Parathyroid adenoma (tissue), 2 donors: ENCODE data around the gene MBNL2.

ENCODE experiments used
- H2AFZ ChIP-seq: fragments of 300-600 bp; sonication (generic); one replicate; pipeline ENCODE4 v1.7.0; 2017; ENCODE audit warnings: antibody characterized with exemption, mild to moderate bottlenecking
- H3K27ac ChIP-seq: fragments of 300-600 bp; sonication (generic); one replicate; pipeline ENCODE4 v1.7.0; 2017
- H3K27me3 ChIP-seq: fragments of 300-600 bp; sonication (generic); one replicate; pipeline ENCODE4 v1.7.0; 2017; ENCODE audit warnings: low read length; ENCODE audit not compliant: control insufficient read depth, insufficient read depth
- H3K36me3 ChIP-seq: fragments of 300-600 bp; sonication (generic); one replicate; pipeline ENCODE4 v1.7.0; 2017; ENCODE audit warnings: low read length; ENCODE audit not compliant: control insufficient read depth, insufficient read depth
- H3K4me1 ChIP-seq: fragments of 300-600 bp; sonication (generic); one replicate; pipeline ENCODE4 v1.7.0; 2017; ENCODE audit warnings: control low read depth
- H3K4me2 ChIP-seq: fragments of 300-600 bp; sonication (generic); one replicate; pipeline ENCODE4 v1.7.0; 2017; ENCODE audit warnings: low read length
- H3K4me3 ChIP-seq: fragments of 300-600 bp; sonication (generic); one replicate; pipeline ENCODE4 v1.7.0; 2017; ENCODE audit warnings: low read depth, low read length
- H3K79me2 ChIP-seq: fragments of 300-600 bp; sonication (generic); one replicate; pipeline ENCODE4 v1.7.0; 2017; ENCODE audit warnings: control low read depth
- H3K9ac ChIP-seq: fragments of 300-600 bp; sonication (generic); one replicate; pipeline ENCODE4 v1.7.0; 2017; ENCODE audit warnings: mild to moderate bottlenecking
- H3K9me3 ChIP-seq: fragments of 300-600 bp; sonication (generic); one replicate; pipeline ENCODE4 v1.7.0; 2017; ENCODE audit warnings: low read length; ENCODE audit not compliant: control insufficient read depth
- TF ChIP-seq, protein P1 (sequence below): fragments of 300-600 bp; sonication (generic); IDR thresholded peaks from one replicate; pipeline ENCODE4 v1.7.0; 2017; ENCODE audit warnings: antibody characterized with exemption, mild to moderate bottlenecking
- donor health status: primary hyperparathyroidism.

Gene MBNL2

DNA sequence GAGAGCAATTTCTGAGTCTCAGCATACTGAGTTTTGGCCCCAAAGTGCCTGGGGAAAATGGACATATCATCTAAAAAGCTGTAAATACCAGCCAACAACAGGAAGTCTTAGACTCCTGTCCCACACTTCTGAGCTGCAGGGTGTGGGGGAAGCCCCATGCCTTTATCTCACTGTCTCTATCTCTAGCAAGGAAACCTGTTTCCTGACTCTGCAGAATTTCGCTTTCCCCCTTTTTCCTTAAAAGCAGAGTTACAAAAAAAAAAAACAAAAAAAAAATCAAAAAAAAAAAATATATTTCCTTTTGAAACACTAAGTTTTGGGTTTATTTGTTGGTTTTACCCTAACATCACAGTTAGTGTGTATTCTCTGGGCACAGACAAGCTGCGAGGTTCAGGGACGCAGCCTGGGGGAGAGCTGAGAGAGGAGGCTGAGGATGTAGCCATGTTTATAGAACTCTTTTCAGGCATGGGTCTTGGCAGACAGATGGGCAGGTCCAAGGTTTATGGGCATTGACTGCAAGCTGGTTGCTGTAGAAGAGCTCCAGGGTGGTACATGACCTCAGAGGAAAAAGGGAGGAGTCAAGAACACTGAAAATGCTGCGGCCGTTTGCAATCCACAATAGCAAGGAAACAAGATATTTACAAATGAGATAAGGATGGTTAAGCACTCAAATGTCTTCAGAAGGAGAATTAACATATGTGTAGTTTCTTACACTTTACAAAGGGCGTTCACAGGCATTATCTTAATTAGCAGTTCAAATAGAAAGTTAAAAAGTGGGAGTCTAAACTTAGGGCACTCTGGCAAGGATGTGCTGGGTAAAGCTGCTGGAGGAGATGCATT, 4.9 kb downstream of the MBNL2 start:
- Histone ChIP-seq H3K27me3 (no peaks in the 10 kb centered on the region), H3K27ac (no peak overlapping the region), H3K4me1 (peaks cover 20% of the 10 kb centered on the region), H3K9me3 (no peaks in the 10 kb centered on the region), H3K4me3 (no peak overlapping the region), H3K36me3 (no peaks in the 10 kb centered on the region), H3K4me2 (peak overlapping the region; percentile 48), H3K9ac (no peak overlapping the region), H2AFZ (no peak overlapping the region), H3K79me2 (peaks cover 37% of the 10 kb centered on the region)
- TF ChIP-seq, protein P1, sequence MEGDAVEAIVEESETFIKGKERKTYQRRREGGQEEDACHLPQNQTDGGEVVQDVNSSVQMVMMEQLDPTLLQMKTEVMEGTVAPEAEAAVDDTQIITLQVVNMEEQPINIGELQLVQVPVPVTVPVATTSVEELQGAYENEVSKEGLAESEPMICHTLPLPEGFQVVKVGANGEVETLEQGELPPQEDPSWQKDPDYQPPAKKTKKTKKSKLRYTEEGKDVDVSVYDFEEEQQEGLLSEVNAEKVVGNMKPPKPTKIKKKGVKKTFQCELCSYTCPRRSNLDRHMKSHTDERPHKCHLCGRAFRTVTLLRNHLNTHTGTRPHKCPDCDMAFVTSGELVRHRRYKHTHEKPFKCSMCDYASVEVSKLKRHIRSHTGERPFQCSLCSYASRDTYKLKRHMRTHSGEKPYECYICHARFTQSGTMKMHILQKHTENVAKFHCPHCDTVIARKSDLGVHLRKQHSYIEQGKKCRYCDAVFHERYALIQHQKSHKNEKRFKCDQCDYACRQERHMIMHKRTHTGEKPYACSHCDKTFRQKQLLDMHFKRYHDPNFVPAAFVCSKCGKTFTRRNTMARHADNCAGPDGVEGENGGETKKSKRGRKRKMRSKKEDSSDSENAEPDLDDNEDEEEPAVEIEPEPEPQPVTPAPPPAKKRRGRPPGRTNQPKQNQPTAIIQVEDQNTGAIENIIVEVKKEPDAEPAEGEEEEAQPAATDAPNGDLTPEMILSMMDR: no peak

DNA sequence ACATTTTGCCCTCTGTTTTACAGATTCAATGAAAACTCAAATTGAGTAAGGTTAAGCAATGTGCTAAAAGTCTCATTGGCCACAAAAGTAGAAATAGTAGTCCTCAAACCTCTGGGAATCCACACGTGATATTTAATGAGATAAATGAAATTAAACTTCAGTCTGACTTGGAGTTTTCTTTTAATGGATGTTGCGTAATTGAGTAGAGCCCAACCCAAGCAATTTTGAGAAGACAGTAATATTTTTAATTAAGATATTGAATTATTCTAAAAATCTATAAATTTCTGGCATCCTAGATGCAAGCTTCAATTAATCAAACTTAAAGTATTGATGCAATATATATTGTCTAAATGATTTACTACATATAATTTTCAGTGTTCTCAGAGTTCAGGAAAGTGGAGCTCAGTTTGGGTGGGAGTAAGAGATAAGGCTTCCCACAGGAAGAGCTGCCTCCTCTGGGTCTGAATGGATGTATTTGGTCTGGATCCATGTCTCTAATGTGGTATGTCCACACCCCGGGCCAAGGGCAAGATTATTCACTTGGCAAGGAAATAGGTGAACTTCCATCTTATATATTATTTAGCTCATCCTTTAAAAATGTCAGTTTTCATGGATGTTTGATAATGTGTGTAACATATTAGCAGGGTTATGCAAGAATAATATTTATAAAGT, 6.9 kb downstream of the MBNL2 start:
- Histone ChIP-seq H3K27ac (no peak overlapping the region), H2AFZ (no peak overlapping the region), H3K9ac (no peak overlapping the region), H3K4me1 (peaks cover 20% of the 10 kb centered on the region), H3K36me3 (no peaks in the 10 kb centered on the region), H3K4me3 (no peak overlapping the region), H3K4me2 (no peak overlapping the region), H3K79me2 (peaks cover 43% of the 10 kb centered on the region), H3K27me3 (no peaks in the 10 kb centered on the region), H3K9me3 (no peaks in the 10 kb centered on the region)
- TF ChIP-seq, protein P1: no peak

DNA sequence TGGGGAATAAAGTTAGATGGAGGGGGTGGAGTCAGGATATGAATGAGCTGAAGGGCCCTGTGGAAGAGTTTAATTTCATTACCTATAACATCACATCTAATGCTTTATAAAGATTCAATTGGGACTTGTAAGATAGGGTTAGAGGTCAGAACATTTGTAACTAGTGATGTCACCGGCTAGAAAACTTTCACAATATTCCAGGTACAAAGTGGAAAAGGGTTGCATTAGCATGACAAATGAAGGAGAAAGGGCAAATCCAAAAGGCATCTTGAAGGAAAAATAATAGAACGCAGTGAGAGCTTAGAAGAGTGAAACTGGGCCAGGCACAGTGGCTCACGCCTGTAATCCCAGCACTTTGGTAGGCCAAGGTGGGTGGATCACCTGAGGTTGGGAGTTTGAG, 7.6 kb downstream of the MBNL2 start:
- TF ChIP-seq, protein P1: no peak
- Histone ChIP-seq H3K4me1 (peaks cover 20% of the 10 kb centered on the region), H3K27ac (no peak overlapping the region), H3K36me3 (no peaks in the 10 kb centered on the region), H3K9me3 (no peaks in the 10 kb centered on the region), H3K79me2 (peaks cover 48% of the 10 kb centered on the region), H3K9ac (no peak overlapping the region), H3K27me3 (no peaks in the 10 kb centered on the region), H2AFZ (no peak overlapping the region), H3K4me2 (no peak overlapping the region), H3K4me3 (no peak overlapping the region)

DNA sequence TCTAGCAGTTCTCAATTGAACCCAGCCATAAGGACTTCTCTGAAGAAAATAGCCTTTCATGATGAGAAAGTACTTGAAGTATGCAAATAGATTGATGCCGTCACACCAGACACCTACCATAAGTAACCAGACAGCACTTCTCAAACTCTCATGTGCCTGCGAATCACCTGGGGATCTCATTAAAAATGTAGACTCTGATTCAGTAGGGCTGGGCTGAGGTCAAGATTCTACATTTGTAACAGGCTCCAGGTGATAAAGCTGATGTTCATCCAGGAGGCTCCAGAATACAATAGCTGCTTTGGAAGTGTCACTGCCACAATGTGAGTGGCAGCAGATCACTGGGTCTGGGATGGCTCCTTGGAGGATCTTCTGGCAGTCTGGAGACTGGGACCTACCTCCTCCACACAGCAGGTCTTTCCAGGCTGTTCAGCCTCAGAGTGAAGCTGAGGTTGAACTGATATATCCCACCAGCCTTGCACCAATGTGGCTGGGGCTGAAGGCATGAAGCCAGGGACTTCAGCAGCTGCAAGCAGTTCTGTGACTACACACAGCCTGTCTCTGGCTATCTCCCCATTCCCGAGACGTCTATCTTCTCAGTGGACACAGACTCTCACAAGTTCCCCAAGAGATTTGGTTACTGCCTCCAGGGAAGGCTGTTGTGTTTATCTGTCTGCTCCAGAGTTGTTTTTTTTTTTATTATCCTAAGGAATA, 9.1 kb downstream of the MBNL2 start:
- H3K4me1 ChIP-seq: peaks cover 11% of the 10 kb centered on the region

More for the DNA sequence above, 9.1 kb downstream of the MBNL2 start:
- no peak overlapping the region for H3K4me2 ChIP-seq
- no peak overlapping the region for H3K4me3 ChIP-seq
- H3K27ac ChIP-seq: no peak overlapping the region
- no peaks in the 10 kb centered on the region for H3K27me3 ChIP-seq
- peaks cover 54% of the 10 kb centered on the region for H3K79me2 ChIP-seq
- no peak overlapping the region for H2AFZ ChIP-seq
- no peak overlapping the region for H3K9ac ChIP-seq
- no peaks in the 10 kb centered on the region for H3K9me3 ChIP-seq
- TF ChIP-seq, protein P1: no peak
- H3K36me3 ChIP-seq: no peaks in the 10 kb centered on the region
